ENCODE results near the gene RIN3.
A peak's percentile ranks its signal among the peaks of the same experiment; 100 is the strongest.

RIN3 gene

GRCh38 chr14:92615451-92615850 lies 101.9 kb downstream of the RIN3 start:
- TF ChIP-seq, protein P1, sequence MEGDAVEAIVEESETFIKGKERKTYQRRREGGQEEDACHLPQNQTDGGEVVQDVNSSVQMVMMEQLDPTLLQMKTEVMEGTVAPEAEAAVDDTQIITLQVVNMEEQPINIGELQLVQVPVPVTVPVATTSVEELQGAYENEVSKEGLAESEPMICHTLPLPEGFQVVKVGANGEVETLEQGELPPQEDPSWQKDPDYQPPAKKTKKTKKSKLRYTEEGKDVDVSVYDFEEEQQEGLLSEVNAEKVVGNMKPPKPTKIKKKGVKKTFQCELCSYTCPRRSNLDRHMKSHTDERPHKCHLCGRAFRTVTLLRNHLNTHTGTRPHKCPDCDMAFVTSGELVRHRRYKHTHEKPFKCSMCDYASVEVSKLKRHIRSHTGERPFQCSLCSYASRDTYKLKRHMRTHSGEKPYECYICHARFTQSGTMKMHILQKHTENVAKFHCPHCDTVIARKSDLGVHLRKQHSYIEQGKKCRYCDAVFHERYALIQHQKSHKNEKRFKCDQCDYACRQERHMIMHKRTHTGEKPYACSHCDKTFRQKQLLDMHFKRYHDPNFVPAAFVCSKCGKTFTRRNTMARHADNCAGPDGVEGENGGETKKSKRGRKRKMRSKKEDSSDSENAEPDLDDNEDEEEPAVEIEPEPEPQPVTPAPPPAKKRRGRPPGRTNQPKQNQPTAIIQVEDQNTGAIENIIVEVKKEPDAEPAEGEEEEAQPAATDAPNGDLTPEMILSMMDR (IDR thresholded peaks at IDR 0.05; ENCODE audit: low read depth, low read length, missing control alignments), result no peak
- no peak overlapping the region for H3K4me3 ChIP-seq (ENCODE audit: low read depth, low read length)
- DNase-seq (ENCODE audit: low read depth), result peak; percentile 15

GRCh38 chr14:92616178-92616577 lies 102.6 kb downstream of the RIN3 start:
- TF ChIP-seq, protein P1 (IDR thresholded peaks at IDR 0.05; ENCODE audit: low read depth, low read length, missing control alignments), result no peak
- H3K4me3 ChIP-seq (ENCODE audit: low read depth, low read length), result no peak overlapping the region
- no peak for DNase-seq (ENCODE audit: low read depth)

GRCh38 chr14:92617581-92617980 lies 104.0 kb downstream of the RIN3 start:
- TF ChIP-seq, protein P1 (IDR thresholded peaks at IDR 0.05; ENCODE audit: low read depth, low read length, missing control alignments), result no peak
- no peak overlapping the region for H3K4me3 ChIP-seq (ENCODE audit: low read depth, low read length)
- no peak for DNase-seq (ENCODE audit: low read depth)

GRCh38 chr14:92619671-92620456 lies 106.3 kb downstream of the RIN3 start:
- TF ChIP-seq, protein P1 (IDR thresholded peaks at IDR 0.05; ENCODE audit: low read depth, low read length, missing control alignments), result no peak
- no peak for DNase-seq (ENCODE audit: low read depth)
- H3K4me3 ChIP-seq (ENCODE audit: low read depth, low read length), result no peak overlapping the region

GRCh38 chr14:92622311-92622710 lies 108.7 kb downstream of the RIN3 start:
- DNase-seq (ENCODE audit: low read depth), result no peak
- TF ChIP-seq, protein P1 (IDR thresholded peaks at IDR 0.05; ENCODE audit: low read depth, low read length, missing control alignments), result no peak

GRCh38 chr14:92624764-92625163 lies 111.2 kb downstream of the RIN3 start:
- no peak for DNase-seq (ENCODE audit: low read depth)
- H3K4me3 ChIP-seq (ENCODE audit: low read depth, low read length), result no peak overlapping the region
- TF ChIP-seq, protein P1 (IDR thresholded peaks at IDR 0.05; ENCODE audit: low read depth, low read length, missing control alignments), result no peak

More at GRCh38 chr14:92622311-92622710, 108.7 kb downstream of the RIN3 start:
- no peak overlapping the region for H3K4me3 ChIP-seq (ENCODE audit: low read depth, low read length)

GRCh38 chr14:92625213-92625612 lies 111.6 kb downstream of the RIN3 start:
- no peak for DNase-seq (ENCODE audit: low read depth)
- TF ChIP-seq, protein P1 (IDR thresholded peaks at IDR 0.05; ENCODE audit: low read depth, low read length, missing control alignments), result no peak
- H3K4me3 ChIP-seq (ENCODE audit: low read depth, low read length), result no peak overlapping the region
